Inflammatory macrophage treated with lipopolysaccharide for 1 hour (primary cell): Measurements from ENCODE around the gene FAS.
"Not testable (repeated sequence)": the region's sequence is repeated elsewhere in the genome, so short reads cannot be mapped to it uniquely, and the experiment has no call there.

Experiments used
- DNase-seq, 2 donors: peaks; one replicate each; pipeline ENCODE4 v3.0.0-alpha.2; 2020 to 2022

The FAS gene

DNA sequence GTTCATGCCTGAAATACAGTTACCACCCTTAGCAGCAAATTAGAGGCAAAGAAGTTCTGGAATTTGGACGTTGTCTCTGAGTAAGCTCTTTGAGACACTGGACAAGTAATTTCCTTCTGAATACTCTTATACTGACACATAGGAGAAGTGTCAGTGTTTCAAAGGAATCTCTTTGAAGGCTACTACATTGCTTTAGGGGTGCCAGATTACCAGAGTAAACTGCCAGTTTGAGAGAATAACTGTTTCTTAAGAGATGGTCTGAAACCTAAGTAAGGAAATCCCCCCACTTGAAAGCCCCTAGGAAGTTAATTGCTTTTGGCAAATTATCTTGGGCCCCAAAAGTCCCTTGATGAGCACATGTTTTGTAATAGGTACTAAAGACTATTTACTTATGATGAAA, 3.4 kb downstream of the FAS start:
- DNase-seq = peak; percentile 42 to 76

DNA sequence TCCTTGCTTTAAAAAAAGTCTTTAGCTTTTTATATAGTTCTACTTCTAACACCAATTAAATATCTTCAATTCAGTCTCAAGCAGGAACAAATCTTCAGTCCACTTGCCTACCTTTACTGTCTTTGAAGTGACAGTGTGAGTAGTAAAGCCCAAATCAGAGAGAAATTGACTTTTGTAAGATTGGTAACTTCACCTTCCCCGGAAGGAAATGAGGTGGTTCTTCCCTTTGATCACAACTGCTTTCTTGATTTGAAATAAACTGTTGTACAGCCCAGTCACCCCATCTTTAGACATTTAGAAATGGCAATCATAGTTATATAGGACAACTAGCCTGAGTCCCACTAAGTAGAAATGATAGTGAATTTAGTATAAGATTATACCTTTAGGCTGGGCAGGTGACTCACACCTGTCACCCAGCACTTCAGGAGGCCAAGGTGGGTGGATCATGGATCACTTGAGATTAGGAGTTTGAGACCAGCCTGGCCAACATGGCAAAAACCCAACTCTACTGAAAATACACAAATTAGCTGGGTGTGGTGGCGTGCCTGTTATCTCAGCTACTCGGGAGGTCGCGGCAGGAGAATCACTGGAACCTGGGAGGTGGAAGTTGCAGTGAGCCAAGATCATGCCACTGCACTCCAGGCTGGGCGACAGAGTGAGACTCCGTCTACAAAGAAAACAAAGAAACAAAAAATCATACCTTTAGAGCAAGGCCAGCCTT, 4.7 kb downstream of the FAS start:
- DNase-seq = no peak

DNA sequence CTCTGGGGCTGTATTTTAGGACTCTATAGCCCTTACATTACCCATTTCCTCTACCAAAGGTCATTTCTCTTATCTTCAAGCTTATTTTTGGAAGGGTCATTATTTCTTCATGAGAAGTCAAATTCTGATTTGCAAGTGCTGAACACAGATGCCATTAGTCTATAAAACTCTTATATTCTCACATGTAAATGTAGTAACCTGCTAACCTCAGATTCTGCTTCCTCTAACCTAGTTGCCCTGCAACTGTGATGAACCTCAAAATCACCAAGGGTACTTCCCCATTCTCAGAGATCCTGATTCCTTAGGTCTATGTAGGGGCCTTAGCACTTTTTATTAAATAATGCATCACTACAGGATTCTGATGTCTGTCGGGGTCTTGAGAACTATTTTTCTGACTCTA, 6.3 kb downstream of the FAS start:
- peak; percentile 52 to 60 for DNase-seq

DNA sequence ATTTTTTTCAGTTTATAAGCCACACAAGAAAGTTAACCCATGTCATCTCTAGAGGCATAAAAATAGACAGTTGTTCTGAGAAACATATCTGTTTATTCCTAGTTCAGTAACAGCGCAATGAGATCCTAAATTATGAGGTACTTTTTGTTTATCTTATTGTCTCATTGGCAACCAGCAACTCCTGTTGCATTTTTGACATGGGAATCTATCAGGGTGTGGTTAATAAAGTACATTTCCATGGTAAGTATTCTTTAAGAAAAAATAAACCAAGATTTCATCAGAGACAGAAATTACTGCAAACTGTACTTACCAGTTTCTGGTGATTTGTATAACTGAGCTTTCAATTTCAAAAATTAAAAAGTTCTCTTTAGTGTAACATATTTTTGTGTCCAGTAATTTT, 9.0 kb downstream of the FAS start:
- peak; percentile 66 to 85 for DNase-seq

DNA sequence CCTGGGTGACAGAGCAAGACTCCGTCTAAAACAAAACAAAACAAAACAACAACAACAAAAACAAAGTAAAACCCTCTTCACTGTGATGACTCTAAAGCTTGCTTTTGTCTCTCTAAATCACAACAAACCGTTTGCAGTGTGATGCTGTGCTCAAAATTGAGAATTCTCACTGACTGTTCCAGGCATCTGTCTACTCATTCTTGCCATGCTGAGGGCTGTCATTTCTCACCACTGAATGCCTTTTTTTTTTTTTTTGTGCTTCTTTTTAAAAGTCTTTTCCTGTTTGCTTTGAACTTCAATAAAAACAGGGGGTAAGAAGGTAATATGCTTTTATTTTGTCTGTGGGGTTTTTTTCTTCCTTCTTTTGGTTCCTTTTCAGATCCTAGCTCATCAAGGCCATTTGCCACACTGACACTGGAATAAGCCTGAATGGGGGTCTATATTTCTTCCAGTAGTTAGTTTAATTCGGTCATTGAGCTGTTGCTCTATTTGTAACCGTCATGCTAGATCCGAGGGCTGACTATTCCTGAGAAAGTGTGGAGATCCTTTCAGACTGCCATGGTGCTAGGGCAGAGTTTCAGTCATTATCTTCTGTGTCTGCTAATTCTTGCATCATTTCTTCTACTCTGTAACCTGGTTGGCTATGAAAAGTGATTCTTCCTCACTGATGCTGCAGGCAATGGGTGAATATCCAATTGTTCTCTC, 10.6 kb downstream of the FAS start:
- DNase-seq = no peak

DNA sequence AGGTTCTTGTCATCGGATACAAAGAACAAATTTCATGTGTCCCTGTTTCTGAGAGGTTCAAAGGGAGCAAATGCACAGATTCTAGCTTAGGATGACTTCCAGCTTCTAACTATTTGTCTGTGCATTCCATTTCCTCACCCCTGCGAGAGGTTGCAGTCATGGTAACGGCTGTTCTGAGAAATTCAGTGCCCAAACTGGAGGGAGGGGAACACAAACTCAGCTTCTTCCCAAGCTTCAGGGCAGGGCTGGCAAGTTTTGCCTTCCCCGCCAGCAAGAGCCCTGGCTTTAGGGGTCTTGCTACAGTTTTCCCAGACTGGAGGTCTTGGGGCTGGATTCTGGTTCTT, 11.1 kb downstream of the FAS start:
- DNase-seq = no peak

DNA sequence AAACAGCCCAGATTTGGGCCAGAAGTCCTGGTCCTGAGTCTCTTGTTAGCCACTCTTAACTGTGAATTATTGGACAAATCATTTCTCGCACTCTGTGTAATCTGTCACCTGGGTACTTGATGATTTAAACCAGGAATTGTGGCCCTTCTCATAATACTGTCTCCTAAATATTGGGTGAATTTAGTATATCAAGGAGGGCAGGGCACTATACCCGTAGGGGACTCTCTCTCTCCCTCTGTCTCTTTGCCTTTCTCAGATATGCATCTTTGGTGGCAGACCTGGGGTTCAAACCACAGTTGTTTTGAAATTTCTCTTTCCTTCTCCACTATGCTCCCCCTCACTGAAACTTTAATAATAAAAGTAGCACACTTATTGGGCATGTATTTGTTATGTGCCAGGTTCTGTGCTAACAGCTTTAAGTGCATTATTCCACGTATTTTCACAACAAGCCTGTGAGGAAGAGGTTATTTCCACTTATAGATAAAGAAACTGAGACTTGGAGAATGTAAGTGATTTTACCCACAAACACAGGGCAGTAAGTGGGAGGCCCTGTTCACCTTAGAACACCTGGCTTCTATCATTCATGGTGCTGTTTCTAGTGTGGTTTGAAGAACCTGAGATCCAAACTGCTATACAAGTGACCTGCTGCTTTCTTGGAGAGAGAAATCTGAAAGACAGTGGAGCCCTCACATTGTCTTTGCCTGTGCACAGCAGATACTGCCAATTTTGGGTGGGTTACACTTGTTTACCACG, 11.8 kb downstream of the FAS start:
- no peak for DNase-seq

DNA sequence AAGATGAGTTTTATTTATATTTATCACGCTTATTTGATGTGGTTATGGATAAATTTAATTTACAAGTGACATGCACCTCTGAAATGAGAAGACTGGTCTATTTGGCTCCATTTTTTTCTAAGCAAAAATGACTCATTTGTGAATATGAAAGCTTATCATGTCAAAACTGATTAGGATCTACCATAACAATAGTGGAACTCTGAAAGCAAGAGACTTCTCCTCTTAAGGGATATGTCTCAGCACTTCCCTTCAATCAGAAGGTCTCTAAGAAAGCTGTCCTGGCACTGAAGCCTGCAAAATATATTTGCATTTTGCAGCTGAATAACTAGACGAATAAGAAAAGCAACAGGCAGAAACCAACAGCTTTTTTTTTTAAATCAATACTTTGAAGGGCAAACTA, 12.7 kb downstream of the FAS start:
- no peak for DNase-seq

DNA sequence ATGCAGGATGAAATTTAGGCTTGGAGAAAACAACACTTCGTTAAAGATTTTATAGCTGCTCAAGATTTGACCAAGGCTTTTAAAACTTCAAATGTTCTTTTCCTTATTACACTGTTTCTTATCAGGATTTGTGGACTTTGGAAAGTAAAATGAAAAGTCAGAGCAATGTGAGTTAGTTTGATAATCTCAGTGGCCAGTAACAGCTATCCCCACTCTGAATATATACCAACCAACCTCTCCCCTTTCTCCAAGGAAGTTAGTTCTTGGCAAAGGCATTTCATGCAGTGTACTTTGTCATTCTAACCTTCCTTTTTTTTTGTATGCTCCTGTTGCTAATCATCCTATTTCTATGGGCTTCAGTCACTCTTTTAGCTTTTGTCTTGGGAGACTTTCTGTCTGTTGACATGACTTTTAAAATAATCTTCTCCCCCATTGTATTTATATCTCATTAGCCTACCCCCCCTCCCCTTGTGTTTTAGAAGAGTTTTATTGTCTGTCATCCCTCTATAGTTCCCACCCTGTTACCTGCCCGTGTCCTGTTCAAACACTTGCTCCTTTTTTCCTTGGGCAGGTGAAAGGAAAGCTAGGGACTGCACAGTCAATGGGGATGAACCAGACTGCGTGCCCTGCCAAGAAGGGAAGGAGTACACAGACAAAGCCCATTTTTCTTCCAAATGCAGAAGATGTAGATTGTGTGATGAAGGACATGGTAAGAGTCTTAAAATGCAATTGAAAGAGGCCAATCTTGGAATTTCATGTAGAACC, 16.7 kb downstream of the FAS start:
- DNase-seq = no peak

DNA sequence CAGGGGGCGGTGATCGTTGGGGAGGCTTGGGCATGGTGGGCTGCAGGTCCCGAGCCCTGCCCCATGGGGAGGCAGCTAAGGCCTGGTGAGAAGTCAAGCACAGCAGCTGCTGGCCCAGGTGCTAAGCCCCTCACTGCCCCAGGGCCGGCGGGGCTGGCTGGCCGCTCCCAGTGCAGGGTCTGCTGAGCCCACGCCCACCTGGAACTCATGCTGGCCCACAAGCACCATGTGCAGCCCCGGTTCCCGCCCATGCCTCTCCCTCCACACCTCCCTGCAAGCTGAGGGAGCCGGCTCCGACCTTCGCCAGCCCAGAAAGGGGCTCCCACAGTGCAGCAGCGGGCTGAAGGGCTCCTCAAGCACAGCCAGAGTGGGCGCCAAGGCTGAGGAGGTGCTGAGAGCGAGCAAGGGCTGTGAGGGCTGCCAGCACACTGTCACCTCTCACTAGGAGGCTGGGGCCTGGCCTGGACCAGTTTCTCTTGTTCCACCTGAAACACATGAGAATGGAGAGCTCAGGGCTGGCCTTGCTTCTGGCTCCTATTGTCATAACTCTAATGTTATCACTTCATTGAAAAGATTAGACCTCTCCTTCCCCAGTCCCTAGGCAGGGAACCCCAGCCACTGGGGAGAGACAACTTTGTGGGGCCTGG, 28.2 kb downstream of the FAS start:
- not testable (repeated sequence) for DNase-seq

DNA sequence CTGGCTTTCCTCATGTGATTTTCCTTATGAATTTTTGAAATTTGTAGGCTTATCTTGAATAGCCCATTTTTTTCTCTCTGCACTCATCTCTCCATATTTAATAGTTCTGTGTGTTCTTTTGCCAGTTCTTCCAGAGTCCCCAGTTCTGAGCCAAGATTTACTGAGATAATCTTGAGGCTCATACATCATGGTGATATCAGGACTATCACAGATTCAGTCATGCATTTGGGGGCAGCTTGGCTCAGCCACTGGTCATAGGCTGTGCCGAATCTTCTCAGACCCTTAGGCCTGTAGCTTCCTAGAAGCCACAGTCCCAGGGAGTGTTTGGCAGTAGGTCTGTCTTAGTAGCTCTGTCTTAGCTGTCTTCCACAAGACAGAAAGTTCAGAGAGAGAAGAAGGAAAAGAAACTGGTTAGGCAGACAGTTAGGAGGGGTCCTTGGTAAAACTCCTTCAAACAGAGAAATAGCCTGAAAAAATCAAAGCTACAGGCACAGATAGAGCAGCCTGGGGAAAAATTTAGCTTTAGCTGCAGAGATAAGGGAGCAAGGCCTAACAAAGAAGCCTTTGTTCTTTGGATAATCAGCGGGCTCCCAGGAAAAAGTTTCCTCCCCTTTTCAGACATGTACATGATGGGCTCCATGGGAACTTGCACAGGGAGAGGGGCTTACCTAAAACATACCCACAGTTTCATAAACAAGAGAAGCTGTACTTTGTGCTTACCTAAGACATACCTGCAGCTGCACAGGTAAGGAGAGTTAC, 29.1 kb downstream of the FAS start:
- no peak for DNase-seq

DNA sequence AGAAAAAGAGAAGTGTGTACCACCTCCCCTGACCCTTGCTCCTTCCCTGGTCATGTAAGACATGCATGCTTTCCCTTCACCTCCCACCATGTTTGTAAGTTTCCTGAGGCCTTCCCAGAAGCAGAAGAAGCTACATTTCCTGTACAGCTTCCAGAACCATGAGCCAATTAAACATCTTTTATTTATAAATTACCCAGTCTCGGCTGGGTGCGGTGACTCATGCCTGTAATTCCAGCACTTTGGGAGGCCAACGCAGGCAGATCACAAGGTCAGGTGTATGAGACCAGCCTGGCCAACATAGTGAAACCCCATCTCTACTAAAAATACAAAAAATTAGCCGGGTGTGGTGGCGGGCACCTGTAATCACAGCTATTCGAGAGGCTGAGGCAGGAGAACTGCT, 30.9 kb downstream of the FAS start:
- not testable (repeated sequence) for DNase-seq

DNA sequence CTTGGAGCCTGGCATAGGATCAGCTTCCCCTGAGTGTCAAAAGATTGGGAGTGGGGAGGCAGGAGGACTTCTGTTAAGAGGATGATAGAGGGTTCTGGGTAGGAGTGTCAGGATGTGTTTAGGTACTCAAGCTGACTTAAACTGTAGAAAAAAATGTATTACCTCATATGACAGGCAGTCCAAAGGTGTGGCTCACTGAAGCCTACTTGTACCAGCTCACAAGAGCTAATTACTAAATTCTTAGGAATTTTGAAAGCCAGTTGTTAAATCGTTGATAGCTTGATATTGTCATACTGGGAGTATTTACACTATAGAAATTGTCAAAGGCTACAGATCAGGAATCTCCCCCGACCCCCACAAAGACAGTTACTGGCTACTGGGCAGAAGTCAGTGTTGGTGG, 32.1 kb downstream of the FAS start:
- no peak for DNase-seq

DNA sequence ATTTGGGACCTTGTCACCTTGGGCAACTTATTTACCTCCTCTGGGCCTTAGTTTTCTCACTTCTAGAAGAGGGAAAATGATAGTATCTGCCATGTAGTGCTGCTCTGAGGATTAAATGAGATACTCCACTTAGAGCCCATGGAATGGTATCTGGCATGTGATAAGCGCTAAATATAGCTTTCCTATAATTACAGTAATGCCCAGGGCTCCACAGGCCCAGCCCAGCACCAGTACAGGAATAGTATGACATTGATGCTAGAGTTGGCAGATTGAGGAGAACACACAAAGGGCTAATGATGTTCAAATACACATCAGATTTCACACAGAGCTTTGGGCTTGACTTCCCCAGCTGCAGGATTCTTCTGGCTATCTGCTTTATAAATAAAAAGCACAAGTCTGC, 34.9 kb downstream of the FAS start:
- DNase-seq = no peak

DNA sequence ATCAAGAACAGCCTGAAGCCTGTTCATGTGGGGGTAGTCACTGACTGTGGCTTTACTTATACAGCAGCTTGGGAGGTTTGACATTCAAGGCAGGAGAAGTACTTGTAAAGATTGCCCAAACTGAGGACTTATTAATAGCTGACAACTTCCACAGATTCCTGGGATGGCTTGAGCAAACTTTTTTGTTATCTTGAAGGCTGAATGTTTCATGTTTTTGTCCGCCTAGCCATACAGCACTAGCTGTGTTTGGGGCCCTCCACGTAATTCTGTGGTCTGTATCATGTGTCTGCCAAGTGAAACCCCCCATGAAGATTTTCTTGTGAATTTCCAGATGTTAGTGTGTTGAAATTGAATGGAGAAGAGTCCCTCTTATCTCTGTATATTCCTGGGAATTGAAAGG, 38.6 kb downstream of the FAS start:
- no peak for DNase-seq

DNA sequence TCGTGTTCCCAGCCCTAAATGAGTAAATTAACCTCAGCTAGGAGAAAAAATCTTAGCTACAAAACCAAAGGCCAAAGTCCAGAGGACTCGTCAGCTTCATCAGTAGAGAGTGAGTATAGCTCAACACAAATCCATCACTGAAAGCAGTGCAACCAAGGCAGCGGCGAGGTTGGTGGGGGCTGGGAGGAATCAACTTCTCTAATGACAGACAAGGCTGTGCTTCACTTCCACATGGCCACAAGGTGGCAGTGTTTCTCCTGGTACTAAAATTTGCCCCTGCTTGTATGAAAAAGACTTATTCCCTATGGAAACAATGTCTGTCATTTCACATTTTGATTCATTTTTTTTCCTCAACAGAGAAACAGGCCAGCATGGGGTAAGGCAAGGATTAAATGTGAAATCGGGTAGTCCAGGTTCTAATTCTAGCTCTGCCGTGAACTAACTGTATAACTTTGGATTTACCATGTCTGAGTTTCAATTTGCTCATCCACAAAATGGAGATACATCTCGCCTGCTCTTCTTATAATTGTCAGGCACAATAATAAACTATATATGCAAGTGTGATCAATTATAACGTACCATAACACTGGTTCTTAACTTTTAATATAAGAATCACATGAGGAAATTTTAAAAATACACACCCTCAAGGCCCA, 39.3 kb downstream of the FAS start:
- peak; percentile 60 to 91 for DNase-seq

DNA sequence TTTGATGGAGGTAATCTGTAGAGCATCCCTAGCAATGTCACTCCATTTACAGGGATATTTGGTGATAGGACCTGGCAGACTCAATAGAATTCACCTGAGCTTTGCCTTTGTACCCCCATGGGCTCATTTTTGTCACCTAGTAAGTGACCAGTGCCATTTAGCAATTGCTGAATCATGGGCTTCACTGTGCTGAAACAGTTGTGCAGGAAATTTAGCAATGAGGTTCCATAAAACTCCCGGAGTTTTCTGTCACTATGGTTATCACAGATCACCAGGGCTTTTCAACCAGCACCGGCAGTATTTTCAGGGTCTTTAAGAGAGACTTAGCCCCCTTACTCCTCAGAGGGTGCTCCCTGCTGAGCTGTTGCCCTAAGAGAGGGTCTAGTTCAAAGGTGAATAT, 40.2 kb downstream of the FAS start:
- peak; percentile 70 to 72 for DNase-seq

DNA sequence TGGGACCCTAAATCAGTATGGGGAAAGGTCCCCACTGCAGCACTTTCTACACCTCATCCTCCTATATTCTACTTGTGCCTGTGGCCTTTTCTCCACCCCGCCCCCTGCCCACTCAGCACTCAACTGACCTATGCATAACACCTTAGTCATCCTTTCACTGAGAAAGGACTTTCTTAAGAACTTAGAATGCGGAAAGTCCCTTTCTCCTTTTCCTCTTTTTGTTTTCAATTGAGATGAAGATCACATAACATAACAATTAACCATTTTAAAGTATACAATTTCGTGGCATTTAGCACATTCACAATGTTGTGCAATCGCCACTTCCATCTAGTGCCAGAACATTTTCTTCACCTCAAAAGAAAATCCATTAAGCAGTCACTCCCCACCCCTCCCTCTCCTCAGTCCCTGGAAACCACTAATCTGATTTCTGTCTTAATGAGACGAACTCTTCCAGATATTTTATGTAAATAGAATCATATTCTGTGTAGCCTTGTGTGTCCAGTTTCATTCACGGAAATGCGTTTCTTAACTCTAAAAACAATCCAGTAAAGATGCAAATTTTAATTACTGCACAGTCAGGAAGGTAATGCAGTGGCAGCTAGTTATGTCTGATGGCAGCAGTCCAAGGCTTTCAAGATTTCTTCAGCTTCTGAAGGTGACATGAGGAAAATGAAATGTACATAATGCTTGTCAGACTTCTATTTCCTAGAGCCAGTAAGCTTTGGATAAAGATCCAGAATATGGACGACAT, 41.7 kb downstream of the FAS start:
- peak; percentile 88 to 94 for DNase-seq

DNA sequence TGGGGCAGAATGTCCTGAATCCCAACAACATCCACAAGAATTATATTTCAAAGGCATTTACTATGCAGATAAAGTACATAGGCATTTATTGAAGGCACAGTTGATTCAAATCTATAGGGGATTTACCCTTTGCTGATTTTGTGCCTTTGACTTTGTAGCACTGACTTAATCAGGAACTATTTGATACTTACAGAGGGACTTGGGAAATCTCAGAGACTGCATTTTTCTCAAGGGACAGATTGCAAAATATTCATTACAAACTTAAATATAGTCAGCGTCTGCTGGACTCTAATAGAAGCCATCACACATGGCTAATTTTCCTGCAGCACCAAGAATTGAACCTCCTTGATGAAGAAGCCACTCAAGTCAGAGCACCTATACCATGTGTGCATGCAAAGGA, 44.9 kb downstream of the FAS start:
- peak; percentile 69 to 80 for DNase-seq

DNA sequence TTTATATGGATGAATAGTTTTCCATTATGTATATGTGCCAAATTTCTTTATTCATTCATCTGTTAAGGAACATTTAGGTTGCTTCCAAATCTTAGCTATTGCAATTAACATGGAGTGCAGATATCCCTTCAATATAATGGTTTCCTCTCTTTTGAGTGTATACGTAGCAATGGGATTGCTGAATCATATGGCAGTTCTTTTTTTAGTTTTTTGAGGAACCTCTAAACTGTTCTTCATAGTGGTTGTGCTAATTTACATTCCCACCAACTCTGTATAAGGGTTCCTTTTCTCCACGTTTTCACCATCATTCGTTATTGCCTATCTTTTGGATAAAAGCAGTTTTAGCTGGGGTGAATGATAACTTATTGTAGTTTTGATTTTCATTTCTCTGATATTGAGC, 46.5 kb downstream of the FAS start:
- DNase-seq = peak; percentile 47 to 68

DNA sequence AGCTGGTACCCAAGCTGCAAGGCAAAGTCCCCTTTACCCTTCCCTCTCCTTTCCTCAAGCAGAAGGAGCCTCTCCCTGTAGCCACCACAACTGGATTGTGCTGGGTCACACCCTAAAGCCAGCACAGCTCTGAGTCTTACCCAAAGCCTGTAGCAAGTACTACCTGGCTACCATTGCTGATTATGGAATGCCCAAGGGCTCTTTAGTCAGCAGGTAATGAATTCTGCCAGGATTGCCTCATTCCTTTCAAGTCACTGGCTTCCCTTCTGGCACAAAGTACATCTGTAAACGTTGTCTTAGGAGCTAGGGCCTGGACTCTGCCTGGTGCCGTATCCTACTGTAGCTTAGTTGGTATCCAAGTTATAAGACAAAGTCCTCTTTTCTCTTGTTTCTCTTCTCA, 52.0 kb downstream of the FAS start:
- DNase-seq = no peak
